ENCODE data around the gene MCM5. TPM values are rescaled to one million over a fixed set of nuclear protein-coding genes. Genes with fewer than 3 reads are reported as not detected.
A peak's percentile ranks its signal among the peaks of the same experiment; 100 is the strongest.

MCM5 gene
- total RNA-seq, 1 experiment from 2014 or later, result 107 TPM

DNA sequence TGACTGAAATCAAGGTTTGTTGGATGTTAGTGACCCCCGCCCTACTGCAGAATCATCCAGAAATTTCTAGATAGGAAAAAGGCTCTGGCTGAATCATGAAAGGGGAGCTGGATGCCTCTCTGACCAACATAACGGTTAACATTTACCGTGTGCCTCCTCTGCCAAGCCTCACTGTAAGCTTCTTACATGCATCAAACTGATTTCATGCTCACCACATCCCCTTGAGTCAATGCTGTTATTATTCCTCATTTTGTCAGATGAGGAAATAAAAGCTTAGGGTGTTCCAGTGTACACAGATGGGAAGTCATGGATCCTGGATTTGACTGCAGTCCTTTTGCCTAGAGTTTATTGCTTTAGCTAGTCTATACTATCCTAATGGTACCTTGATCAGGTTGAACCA lies 24.9 kb upstream of the MCM5 start:
- no peaks in the 10 kb centered on the region for H3K9me3 Mint-ChIP-seq (ENCODE audit: unreplicated experiment)

DNA sequence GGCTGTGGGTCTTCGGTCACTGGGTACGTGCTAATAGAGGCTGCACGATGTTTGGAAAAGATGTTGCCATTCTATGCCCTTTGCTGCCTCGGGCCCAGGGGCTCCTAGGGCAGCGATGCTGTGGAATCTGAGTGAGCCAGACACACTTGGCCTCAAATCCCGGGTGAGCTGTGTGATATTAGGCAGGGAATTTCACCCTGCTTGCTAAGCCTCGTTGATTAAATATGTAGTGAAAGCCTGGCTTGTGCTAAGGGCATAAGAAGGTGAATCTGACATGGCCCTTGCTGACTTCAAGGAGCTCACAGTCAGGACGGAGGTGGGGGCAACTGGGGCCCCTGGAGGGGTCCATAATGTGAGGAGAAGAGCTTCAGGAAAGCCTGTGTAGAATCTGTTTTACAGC lies 24.4 kb upstream of the MCM5 start:
- POLR2A ChIA-PET, result no interaction called here
- H3K4me1 ChIP-seq, result peaks cover 61% of the 10 kb centered on the region
- H3K4me1 Mint-ChIP-seq (ENCODE audit: low read depth, unreplicated experiment), result peaks cover 59% of the 10 kb centered on the region

More for the DNA sequence above, 24.9 kb upstream of the MCM5 start:
- H3K36me3 Mint-ChIP-seq (ENCODE audit: insufficient read depth, unreplicated experiment), result peaks cover 38% of the 10 kb centered on the region
- Histone ChIP-seq H3K9me3 (no peaks in the 10 kb centered on the region), H3K36me3 (ENCODE audit: control insufficient read depth, insufficient read depth, low read length) (no peaks in the 10 kb centered on the region; the same call in 1 of the 2 replicates), H3K4me3 (ENCODE audit: low read depth, low read length) (no peak overlapping the region), H3K27me3 (replicated peaks; ENCODE audit: control insufficient read depth, insufficient read depth, low read length) (no peaks in the 10 kb centered on the region), H3K4me1 (peaks cover 56% of the 10 kb centered on the region)
- no peak overlapping the region for H3K4me3 Mint-ChIP-seq (ENCODE audit: unreplicated experiment)
- no TSS peak for BruUV-seq (replicated peaks)
- DNase-seq, result no peak
- CTCF ChIA-PET, result no interaction called here
- H3K27ac Mint-ChIP-seq (ENCODE audit: unreplicated experiment), result no peak overlapping the region
- POLR2A ChIA-PET, result no interaction called here
- no peaks in the 10 kb centered on the region for H3K27me3 Mint-ChIP-seq (ENCODE audit: insufficient read depth, unreplicated experiment)
- TF ChIP-seq, protein P1, sequence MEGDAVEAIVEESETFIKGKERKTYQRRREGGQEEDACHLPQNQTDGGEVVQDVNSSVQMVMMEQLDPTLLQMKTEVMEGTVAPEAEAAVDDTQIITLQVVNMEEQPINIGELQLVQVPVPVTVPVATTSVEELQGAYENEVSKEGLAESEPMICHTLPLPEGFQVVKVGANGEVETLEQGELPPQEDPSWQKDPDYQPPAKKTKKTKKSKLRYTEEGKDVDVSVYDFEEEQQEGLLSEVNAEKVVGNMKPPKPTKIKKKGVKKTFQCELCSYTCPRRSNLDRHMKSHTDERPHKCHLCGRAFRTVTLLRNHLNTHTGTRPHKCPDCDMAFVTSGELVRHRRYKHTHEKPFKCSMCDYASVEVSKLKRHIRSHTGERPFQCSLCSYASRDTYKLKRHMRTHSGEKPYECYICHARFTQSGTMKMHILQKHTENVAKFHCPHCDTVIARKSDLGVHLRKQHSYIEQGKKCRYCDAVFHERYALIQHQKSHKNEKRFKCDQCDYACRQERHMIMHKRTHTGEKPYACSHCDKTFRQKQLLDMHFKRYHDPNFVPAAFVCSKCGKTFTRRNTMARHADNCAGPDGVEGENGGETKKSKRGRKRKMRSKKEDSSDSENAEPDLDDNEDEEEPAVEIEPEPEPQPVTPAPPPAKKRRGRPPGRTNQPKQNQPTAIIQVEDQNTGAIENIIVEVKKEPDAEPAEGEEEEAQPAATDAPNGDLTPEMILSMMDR (IDR thresholded peaks at IDR 0.05; ENCODE audit: insufficient read depth in 1 of 2, low read depth in 1 of 2, low read length in 1 of 2, severe bottlenecking in 1 of 2, unreplicated experiment in 1 of 2), result no peak
- intact Hi-C loops (cut with micrococcal nuclease; ENCODE audit: unreplicated experiment), result no loop called here
- peaks cover 54% of the 10 kb centered on the region for H3K4me1 Mint-ChIP-seq (ENCODE audit: low read depth, unreplicated experiment)

DNA sequence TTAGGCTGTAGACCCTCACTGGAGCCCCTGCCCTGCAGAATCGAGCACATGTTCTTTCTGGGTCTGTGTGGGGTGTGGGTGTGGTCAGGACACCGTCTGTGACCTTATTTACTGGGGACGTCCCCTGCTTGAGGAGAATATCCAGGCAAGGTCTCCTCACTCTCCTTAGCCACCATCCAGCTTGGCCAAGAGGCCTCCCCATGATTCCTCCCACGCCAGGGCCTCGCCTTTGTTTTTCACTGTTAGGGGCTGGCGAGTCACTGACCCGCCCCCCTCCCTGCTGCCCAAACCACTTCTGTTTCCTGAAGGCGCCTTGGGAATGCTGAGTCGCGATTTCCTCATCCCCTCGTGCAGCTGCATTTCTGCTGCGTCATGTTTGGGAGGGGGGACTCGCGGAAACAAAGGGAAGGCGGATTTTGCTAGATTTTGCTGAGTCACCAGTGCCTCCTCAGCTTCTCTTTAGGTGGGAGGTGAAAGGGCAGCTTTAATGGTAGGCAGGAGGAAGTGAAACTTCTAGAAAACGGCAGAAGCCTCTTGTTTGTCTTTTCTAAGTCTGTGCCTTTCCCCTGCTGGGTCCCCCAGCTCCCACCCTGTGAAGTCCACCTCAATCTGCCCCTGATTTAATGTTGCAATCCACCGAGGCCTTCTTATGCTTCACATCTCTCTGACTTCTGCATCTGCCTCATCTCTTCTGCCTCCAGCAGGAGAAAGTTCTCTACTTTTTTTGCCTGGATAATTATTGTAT lies 23.0 kb upstream of the MCM5 start:
- Mint-ChIP-seq H3K36me3 (ENCODE audit: insufficient read depth, unreplicated experiment) (peaks cover 52% of the 10 kb centered on the region), H3K4me1 (ENCODE audit: low read depth, unreplicated experiment) (peaks cover 57% of the 10 kb centered on the region), H3K4me3 (ENCODE audit: unreplicated experiment) (peak overlapping the region; percentile 68), H3K27me3 (ENCODE audit: insufficient read depth, unreplicated experiment) (no peaks in the 10 kb centered on the region), H3K9me3 (ENCODE audit: unreplicated experiment) (no peaks in the 10 kb centered on the region), H3K27ac (ENCODE audit: unreplicated experiment) (peak overlapping the region; percentile 96)
- peak; percentile 95 to 97 for DNase-seq
- Histone ChIP-seq H3K27me3 (replicated peaks; ENCODE audit: control insufficient read depth, insufficient read depth, low read length) (no peaks in the 10 kb centered on the region), H3K4me3 (ENCODE audit: low read depth, low read length) (no peak overlapping the region), H3K36me3 (ENCODE audit: control insufficient read depth, insufficient read depth, low read length) (no peaks in the 10 kb centered on the region; the same call in 1 of the 2 replicates), H3K9me3 (no peaks in the 10 kb centered on the region), H3K4me1 (peaks cover 63% of the 10 kb centered on the region)
- ChIA-PET POLR2A (interaction anchor here (0.7 kb wide), 1 partner anchor 33 kb away, joined by 3 read pairs; no protein-coding TSS in a partner anchor), CTCF (interaction anchor here (0.6 kb wide), 1 partner anchor 100 kb away, joined by 3 read pairs; no protein-coding TSS in a partner anchor)
- BruUV-seq (replicated peaks), result no TSS peak
- TF ChIP-seq, protein P1 (IDR thresholded peaks at IDR 0.05; ENCODE audit: insufficient read depth in 1 of 2, low read depth in 1 of 2, low read length in 1 of 2, severe bottlenecking in 1 of 2, unreplicated experiment in 1 of 2), result no peak
- intact Hi-C loops (cut with micrococcal nuclease; ENCODE audit: unreplicated experiment), result no loop called here

More for the DNA sequence above, 24.4 kb upstream of the MCM5 start:
- no peaks in the 10 kb centered on the region for H3K9me3 Mint-ChIP-seq (ENCODE audit: unreplicated experiment)
- H3K4me3 Mint-ChIP-seq (ENCODE audit: unreplicated experiment), result no peak overlapping the region
- no peak overlapping the region for H3K4me3 ChIP-seq (ENCODE audit: low read depth, low read length)
- no peak for DNase-seq
- H3K36me3 ChIP-seq (ENCODE audit: control insufficient read depth, insufficient read depth, low read length), result no peaks in the 10 kb centered on the region; the same call in 1 of the 2 replicates
- no peaks in the 10 kb centered on the region for H3K27me3 Mint-ChIP-seq (ENCODE audit: insufficient read depth, unreplicated experiment)
- CTCF ChIA-PET, result no interaction called here
- H3K27ac Mint-ChIP-seq (ENCODE audit: unreplicated experiment), result no peak overlapping the region
- H3K36me3 Mint-ChIP-seq (ENCODE audit: insufficient read depth, unreplicated experiment), result peaks cover 43% of the 10 kb centered on the region
- no TSS peak for BruUV-seq (replicated peaks)
- TF ChIP-seq, protein P1 (IDR thresholded peaks at IDR 0.05; ENCODE audit: insufficient read depth in 1 of 2, low read depth in 1 of 2, low read length in 1 of 2, severe bottlenecking in 1 of 2, unreplicated experiment in 1 of 2), result no peak
- intact Hi-C loops (cut with micrococcal nuclease; ENCODE audit: unreplicated experiment), result no loop called here
- H3K9me3 ChIP-seq, result no peaks in the 10 kb centered on the region
- no peaks in the 10 kb centered on the region for H3K27me3 ChIP-seq (replicated peaks; ENCODE audit: control insufficient read depth, insufficient read depth, low read length)
